HG03520 (cell line): Measurements from ENCODE around the gene HOXA1.

Experiments used
- ATAC-seq: cut with Tn5 transposase; IDR thresholded peaks from one replicate; pipeline ENCODE4 v1.9.1; 2021; ENCODE audit warnings: mild to moderate bottlenecking, moderate library complexity; ENCODE audit not compliant: unreplicated experiment

Gene HOXA1

GRCh38 chr7:27132214-27132613 is 36.4 kb upstream of the HOXA1 start:
- no peak for ATAC-seq

GRCh38 chr7:27131390-27131819 is 35.6 kb upstream of the HOXA1 start:
- no peak for ATAC-seq

- no peak for ATAC-seq
Observed at GRCh38 chr7:27130540-27131389, 35.0 kb upstream of the HOXA1 start, which contains the start of gene HOXA4. Gene HOXA4, minus strand, starts transcription at chr7:27130757. Its CDS starts 24 bp downstream, at chr7:27130733.

- no peak for ATAC-seq
Observed at GRCh38 chr7:27129729-27130539, 34.1 kb upstream of the HOXA1 start.

- ATAC-seq = no peak
Observed at GRCh38 chr7:27128776-27129728, 33.3 kb upstream of the HOXA1 start.

- no peak for ATAC-seq
Observed at GRCh38 chr7:27128034-27128433, 32.2 kb upstream of the HOXA1 start.

- no peak for ATAC-seq
Observed at GRCh38 chr7:27126596-27127327, 31.0 kb upstream of the HOXA1 start.

- no peak for ATAC-seq
Observed at GRCh38 chr7:27125986-27126394, 30.2 kb upstream of the HOXA1 start.

GRCh38 chr7:27124902-27125689 is 29.3 kb upstream of the HOXA1 start:
- ATAC-seq = no peak

- no peak for ATAC-seq
Observed at GRCh38 chr7:27124096-27124901, 28.5 kb upstream of the HOXA1 start.

- no peak for ATAC-seq
Observed at GRCh38 chr7:27123477-27124053, 27.8 kb upstream of the HOXA1 start.

GRCh38 chr7:27123007-27123476 is 27.2 kb upstream of the HOXA1 start:
- no peak for ATAC-seq

- ATAC-seq = no peak
Observed at GRCh38 chr7:27122077-27122910, 26.5 kb upstream of the HOXA1 start.

GRCh38 chr7:27121684-27122076 is 25.9 kb upstream of the HOXA1 start:
- ATAC-seq = no peak

GRCh38 chr7:27119412-27119911 is 23.7 kb upstream of the HOXA1 start:
- no peak for ATAC-seq

GRCh38 chr7:27118580-27118979 is 22.8 kb upstream of the HOXA1 start:
- ATAC-seq = no peak
